ENCODE data around the gene CPXM2. TPM values are rescaled to one million over a fixed set of nuclear protein-coding genes. Genes with fewer than 3 reads are reported as not detected.

CPXM2 gene
- total RNA-seq, 1 donor from 2014 or later: 4.6 TPM

DNA sequence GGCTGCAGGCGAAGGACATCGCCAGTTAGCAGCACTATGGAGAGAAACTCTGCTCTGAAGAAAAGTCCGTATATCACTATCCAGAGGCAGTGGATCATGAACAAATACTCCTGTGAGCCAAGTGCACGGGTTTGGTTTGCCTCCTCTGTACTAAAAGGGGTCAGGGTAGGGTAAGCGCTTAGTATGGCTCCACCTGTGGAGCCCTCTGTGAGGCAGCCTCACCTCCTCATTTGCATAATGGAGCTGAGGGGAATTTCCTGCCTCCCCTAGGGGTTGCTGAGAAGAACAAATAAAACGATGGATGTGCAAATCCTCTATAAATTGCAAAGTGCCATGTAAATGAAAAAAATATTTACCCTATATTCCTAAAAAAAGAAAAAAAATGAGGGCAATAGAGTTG is 162.1 kb downstream of the CPXM2 start:
- ATAC-seq (no peak), DNase-seq (ENCODE audit: missing footprints) (no peak)
- intact Hi-C loops (cut with DNase I): no loop called here

DNA sequence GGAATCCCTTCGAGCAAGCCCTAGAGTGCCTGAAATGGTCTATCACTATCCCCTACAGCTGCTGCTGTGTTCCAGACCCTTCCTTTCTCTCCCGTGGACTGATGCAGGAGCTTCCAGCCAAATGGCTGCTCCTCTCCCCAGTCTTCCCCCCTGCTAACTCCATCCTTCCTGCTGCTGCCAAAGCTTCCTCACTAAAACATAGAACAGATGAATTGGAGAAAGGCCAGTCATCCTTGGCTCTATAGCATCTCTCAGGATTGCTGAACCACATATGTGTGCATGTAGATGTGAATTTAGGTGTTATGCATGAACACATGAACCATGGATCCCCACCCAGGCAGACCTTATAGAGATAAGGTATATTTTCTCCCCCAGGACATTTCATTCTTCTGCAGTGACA is 164.8 kb downstream of the CPXM2 start:
- DNase-seq (ENCODE audit: missing footprints) (no peak), ATAC-seq (no peak)
- intact Hi-C loops (cut with DNase I): no loop called here

DNA sequence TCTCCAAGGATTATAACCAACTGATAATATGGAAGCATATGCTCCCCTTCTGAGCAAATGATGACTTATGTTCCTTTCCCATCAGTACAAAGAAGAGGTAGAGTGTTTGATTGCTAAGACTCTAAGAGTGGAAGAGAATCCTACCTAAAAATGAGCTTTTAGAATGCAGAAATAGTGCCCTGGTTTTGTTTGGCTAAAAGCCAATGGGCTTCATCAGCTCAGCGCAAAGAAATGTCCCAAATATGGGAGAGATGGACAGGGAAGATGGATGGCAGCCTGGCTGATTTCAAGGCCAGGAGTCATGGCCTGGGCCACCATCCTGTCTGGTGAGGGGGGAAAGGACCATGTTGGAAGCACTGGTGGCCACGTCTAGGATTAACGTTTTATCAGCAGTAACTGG is 165.2 kb downstream of the CPXM2 start:
- ATAC-seq (no peak), DNase-seq (ENCODE audit: missing footprints) (no peak)
- intact Hi-C loops (cut with DNase I): no loop called here

DNA sequence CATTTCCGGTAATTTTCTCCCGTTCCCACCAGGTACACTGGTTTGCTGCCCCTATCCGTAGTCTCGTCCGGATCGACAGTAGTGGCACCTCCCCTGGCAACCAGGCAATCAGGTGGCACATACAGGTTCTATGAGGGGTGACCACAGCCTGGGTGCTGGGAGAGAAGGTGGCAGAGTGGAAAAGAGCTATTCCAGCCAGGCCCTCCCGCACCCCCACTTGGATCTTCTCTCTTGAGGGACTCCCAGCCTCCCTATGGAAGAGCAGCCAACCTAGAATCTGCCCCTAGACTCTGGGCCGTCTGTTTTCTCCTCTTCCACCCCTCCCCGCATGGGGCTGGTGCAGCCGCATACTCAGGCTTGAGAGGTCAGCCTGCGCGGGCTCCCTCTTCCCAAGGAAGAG is 166.9 kb downstream of the CPXM2 start:
- DNase-seq (ENCODE audit: missing footprints) (no peak), ATAC-seq (no peak)
- intact Hi-C loops (cut with DNase I): no loop called here

DNA sequence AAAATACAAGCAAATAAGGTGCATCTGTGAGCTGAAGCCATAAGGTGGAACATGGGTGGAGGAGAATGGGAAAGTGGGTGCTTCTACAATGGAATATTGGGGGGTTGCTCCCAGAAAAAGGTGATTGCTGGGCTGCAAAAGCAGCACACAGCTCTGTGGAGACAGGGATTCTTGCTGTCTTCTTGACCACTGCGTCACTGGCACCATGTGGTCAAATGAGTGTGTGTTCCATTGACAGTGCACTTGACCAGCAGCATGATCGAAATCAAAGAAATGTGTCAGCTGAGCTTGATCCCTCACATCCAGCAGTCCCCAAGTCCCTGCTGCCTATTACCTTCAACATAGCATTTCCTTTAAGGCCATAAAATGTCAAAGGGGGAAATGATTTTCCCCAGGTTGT is 169.3 kb downstream of the CPXM2 start:
- ATAC-seq (no peak), DNase-seq (ENCODE audit: missing footprints) (no peak)
- intact Hi-C loops (cut with DNase I): no loop called here

DNA sequence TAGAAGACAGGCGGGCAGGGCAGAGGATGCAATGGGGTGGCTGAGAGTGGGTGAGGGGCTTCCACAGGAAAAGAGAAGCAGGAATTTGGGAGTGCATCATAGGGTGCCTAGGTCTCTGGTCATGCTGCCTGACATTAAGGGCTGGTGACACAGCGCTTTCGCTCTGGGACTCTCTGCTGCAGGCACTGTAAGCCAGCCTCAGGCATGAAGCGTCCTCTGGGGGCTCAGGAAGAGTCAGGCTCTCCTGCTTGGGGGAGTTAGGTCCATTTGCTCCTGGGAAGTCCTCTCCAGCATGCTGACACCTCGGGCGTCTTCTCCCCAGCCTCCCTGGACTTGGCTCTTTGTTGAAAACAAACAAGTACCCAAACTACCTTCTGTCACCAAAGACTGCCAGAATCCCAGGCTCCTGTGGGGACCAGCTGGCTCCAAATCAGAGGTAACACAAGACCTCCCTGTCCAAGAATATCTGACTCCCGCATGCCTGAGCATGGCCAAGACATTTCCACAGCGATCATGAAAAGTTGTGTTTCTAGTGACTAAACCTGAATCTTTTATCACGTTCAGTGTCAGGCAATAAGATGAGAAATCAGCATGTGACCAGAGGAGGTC is 170.1 kb downstream of the CPXM2 start:
- intact Hi-C loops (cut with DNase I): no loop called here
- DNase-seq (ENCODE audit: missing footprints) (no peak), ATAC-seq (no peak)

DNA sequence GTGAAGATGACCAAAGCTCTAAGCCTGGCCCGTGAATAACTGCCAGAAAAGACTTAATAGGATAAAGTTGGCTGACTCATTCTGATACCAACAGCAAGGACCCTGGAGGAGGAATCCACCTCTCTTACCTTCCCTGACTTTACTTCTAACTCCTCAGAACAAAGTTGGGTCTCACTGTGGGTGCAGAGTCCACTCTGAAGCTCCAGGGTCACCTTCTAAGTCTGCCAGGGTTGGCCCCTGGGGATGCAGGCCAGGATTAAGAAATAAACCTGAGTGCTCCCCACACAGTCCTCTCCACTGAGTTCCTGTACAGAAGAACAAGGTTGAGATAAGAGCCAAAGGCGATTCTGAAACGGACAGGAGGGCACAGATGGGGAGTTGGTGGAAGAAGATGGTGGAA is 171.1 kb downstream of the CPXM2 start:
- no peak for DNase-seq (ENCODE audit: missing footprints)
- intact Hi-C loops (cut with DNase I): no loop called here
- ATAC-seq: no peak

DNA sequence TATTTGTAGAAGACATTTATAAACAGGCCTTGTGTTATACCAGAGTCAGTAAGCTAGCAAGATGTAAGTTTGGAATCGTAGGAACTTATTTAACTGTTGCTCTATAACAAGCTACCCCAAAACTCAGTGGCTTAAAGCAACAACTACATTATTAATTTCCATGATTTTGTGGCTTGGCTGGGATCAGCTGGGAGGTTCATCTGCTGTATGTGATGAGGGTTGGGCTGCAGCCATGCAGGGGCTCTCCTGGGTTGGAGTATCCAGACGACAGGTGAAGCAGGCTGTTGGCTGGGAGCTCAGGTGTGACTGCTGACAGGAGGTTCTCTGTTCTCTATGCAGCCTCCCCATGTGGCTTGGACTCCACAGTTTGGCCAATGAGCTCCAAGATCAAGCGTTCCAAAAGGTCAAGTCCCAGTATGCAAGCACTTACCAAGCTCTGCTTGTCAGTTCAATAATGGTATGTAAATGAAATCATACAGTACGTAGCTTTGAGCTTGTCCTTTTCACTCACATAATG is 173.0 kb downstream of the CPXM2 start:
- DNase-seq (ENCODE audit: missing footprints): no peak
- no peak for ATAC-seq
- intact Hi-C loops (cut with DNase I): no loop called here

DNA sequence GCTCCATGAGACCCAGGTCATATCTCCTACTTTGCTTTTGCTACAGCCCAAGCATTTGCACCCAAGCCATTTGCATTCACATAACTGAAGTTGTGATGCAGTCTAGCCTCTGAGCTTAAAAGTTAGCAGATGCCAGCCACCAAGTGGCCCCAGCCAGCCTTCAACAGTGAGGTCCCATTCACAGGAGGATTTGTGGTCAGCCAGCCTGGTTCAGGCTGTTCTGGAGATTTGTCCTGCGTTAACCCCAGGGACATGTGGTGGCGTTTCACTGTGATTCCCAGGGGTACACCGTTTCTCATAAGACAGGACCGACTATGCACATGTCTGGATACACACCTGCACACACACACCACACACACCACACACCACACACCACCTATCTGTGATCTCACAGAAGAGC is 174.3 kb downstream of the CPXM2 start:
- intact Hi-C loops (cut with DNase I): no loop called here
- DNase-seq (ENCODE audit: missing footprints) (no peak), ATAC-seq (no peak)

DNA sequence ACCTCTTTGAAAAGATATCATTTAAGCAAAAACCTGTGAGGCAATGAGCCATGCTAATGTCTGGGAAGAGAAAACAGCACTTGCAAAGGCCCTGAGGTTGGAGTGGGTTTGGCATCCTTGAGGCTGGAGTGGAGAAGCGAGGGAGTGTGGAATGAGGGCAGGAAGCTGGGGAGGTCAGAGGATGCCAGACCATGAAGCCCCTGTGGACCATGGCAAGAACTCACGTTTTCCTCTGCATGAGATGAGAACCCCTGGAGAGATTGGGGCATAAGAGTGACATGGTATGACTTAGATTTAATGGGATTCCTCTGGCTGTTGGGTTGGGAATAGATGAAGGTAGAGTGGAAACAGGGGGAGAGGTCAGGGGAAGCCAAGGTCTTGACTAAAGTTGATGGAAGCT is 176.1 kb downstream of the CPXM2 start:
- intact Hi-C loops (cut with DNase I): no loop called here
- ATAC-seq: no peak
- DNase-seq (ENCODE audit: missing footprints): no peak

DNA sequence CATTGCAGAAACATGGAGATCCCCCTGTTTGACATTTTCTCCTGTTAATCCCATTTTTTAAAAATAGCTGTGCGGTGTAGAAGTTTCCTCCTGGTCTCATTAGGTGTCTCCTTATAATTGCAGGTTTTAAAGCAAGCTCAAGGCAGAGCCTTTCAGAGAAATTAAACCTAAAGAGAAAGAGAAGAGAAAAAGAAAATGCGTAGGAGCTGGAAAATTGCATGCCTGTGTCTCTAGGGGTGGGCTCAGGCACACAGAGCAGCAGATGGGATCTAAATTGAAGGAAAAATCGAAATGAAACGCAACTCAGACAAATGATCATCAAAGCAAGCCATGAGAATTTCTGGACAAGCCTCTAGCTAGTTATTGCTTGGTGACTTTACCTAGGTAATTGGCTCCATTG is 185.4 kb downstream of the CPXM2 start:
- no peak for DNase-seq (ENCODE audit: missing footprints)
- intact Hi-C loops (cut with DNase I): no loop called here
- no peak for ATAC-seq

DNA sequence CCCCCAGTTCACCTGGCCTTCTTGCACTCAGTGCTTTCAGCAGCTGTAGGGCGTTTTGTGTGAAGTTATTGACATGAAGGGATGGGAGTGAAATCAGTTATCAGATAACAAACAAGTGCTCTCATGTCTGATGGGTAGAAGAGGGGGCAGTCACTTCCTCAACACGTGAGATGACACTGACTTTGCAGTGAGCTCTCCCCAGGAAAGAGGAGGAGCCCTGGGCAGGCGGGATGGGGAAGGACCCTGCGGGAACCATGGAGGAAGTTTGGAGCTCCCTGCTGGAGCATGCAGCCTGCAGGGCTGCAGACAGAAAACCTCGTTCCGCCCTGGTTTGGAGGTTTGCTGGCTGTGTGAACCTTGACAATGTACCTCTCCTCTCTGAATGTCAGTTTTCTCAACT is 186.8 kb downstream of the CPXM2 start:
- no peak for DNase-seq (ENCODE audit: missing footprints)
- intact Hi-C loops (cut with DNase I): no loop called here

DNA sequence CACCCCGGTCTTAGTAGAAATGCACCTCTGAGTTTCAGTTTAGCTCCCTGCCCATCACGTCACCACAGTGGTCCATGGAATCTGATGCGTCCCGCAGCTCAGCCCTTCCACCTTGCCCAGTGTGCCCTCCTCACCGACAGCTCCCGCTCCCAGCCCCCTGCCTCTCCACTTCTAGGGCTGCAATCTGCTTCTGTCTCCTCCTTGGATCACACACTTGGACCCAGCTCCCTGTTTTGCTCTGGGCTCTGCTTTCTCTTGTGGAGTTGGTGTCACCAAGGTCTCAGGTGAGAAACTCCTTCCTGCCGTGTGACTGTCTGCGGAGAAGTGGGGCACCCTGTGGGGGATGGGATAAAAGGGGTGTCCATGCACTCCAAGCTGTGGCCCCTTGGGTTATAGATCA is 187.5 kb downstream of the CPXM2 start:
- ATAC-seq (no peak), DNase-seq (ENCODE audit: missing footprints) (no peak)
- intact Hi-C loops (cut with DNase I): no loop called here

More for the DNA sequence above, 186.8 kb downstream of the CPXM2 start:
- no peak for ATAC-seq

DNA sequence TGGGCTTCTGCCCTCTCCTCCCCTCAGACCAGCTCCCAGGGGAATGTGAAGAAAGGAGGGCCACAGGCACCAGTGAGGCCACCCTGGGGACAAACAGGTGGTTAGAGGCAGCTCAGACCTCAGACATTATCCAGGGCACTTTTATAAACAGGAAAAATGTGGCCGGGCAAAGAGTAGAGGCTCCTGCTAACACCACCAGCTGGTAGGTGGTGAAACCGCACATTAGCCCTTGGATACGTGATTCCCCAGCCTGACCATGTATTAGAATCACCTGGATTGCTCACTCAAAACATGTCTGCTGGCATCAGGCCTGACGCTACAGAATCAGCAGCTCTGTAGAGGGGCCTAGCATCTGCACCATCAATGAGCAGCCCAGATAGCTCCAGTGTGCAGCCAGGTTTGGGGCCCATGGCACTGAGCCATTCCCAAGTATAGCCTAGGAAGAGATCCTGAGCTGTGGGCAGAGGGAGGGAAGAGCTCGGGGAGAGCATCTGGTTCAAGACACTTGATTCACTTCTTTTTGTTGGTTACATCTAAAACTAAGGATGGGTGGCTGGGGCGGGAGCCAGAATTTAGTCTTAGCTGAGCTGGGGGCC is 188.3 kb downstream of the CPXM2 start:
- no peak for ATAC-seq
- no peak for DNase-seq (ENCODE audit: missing footprints)
- intact Hi-C loops (cut with DNase I): no loop called here

Other genes starting within 250 kb of the CPXM2 start
- gene GPR26, start 225.5 kb downstream of the CPXM2 start, total RNA-seq: not detected
- gene CHST15, start 201.8 kb upstream of the CPXM2 start, total RNA-seq: 3.8 TPM